NCI-H526 treated with DMSO at 0.1 percent for 48 hours (cell line): ENCODE results near the gene LRRN4CL.
A peak's percentile ranks its signal among the peaks of the same experiment; 100 is the strongest.
"Not testable (repeated sequence)": the region's sequence is repeated elsewhere in the genome, so short reads cannot be mapped to it uniquely, and the experiment has no call there.

Experiments used
- DNase-seq: peaks from one replicate; lab custom pipeline; 2025; lab: John Stamatoyannopoulos, UW

LRRN4CL gene

GRCh38 chr11:62709247-62710000 is 20.1 kb upstream of the LRRN4CL start:
- DNase-seq, result peak; percentile 98

- DNase-seq, result no peak
These were observed 19.5 kb upstream of the LRRN4CL start for GRCh38 chr11:62708793-62709192.

- no peak for DNase-seq
These were observed 19.1 kb upstream of the LRRN4CL start for GRCh38 chr11:62708392-62708791.

- DNase-seq, result no peak
These were observed 18.0 kb upstream of the LRRN4CL start, which contains the start of the genes BSCL2 and GNG3 for GRCh38 chr11:62707277-62707861. BSCL2 (minus strand) TSS chr11:62707424; CDS start chr11:62707195, 229 bp downstream. GNG3 (plus strand) TSS chr11:62707676; CDS start chr11:62708296, 620 bp downstream.

DNA sequence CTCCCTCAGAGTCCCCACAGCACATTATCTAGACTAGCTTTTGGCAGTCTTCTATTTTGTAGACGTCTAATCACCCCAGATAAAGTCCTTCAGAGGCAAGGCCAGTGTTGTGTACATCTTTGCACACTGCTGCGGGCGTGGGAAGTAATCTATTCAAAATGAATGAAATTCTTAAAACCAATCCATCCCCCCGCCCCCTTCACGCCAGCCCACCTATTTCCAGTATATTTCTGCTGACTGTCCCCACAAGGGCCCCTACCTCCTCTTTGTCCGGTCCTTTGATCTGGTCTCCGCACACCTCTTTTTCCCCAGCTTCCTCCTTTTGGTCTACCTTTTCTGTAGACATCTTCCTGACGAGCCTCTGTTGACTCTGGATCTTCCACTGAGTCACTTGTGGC is 17.5 kb upstream of the LRRN4CL start:
- DNase-seq, result no peak

GRCh38 chr11:62705880-62706849 is 16.8 kb upstream of the LRRN4CL start:
- peak; percentile 92 for DNase-seq

DNA sequence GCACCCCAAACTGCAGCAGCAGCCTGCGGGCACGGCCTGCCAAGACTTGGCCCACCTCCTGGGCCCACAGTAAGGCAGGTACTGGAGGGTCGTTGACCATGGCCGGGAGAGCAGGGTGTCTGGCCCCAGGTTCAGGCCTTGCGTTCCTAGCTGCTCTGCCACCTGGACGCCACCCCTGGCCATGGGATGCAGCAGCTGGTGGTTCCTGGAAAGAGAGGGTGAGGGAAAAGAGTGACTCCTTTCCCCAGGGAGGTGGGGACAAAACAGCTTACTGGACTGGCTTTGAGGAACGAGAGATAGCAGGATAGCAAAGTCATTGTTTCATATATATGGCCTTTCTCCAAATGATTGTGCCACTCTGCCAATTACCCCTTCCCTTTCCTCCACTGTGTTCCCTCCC is 16.1 kb upstream of the LRRN4CL start:
- no peak for DNase-seq

DNA sequence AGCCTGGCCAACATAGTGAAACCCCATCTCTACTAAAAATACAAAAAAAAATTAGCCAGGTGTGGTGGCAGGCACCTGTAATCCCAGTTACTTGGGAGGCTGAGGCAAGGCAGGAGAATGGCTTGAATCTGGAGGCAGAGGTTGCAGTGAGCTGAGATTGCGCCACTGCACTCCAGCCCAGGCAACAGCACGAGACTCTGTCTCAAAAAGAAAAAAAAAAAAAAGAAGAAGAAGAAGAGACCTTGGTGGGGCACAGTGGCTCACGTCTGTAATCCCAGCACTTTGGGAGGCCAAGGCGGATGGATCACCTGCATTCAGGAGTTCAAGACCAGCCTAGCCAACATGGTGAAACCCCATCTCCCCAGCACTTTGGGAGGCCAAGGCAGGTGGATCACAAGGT is 14.6 kb upstream of the LRRN4CL start:
- not testable (repeated sequence) for DNase-seq

GRCh38 chr11:62702246-62702645 is 12.9 kb upstream of the LRRN4CL start:
- DNase-seq, result no peak

DNA sequence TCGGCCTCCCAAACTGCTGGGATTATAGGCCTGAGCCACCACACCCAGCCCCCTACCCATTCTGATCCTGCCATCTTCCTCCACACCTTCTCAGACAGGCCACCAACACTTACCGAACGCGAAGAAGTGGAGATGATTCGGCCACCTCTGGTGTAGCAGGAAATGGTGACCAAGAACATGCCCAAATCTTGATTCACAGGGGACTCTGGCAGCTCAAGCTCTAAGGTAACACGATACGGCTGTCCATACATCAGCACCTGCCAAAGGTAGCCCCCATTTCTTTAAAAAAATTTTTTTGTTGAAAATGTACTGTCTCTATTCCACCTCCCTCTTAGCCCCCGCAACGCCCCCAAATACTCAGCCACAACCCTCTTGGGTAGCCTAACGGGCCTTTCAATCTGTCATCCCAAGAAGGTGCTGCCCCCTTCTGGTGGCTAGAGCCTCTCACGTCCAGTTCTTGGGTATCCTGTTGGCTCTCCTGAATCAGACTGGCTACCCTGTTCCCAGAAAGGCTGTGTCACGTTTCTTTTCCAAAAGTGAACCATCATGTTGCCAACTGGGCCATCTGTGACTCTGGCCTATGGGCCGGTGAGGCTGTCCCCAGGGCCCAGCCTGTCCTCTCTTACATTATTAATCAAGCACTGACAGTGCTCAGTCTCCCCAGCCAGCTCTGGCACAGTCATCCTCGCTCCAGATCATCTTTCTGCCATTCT is 5.3 kb upstream of the LRRN4CL start:
- DNase-seq, result peak; percentile 51

DNA sequence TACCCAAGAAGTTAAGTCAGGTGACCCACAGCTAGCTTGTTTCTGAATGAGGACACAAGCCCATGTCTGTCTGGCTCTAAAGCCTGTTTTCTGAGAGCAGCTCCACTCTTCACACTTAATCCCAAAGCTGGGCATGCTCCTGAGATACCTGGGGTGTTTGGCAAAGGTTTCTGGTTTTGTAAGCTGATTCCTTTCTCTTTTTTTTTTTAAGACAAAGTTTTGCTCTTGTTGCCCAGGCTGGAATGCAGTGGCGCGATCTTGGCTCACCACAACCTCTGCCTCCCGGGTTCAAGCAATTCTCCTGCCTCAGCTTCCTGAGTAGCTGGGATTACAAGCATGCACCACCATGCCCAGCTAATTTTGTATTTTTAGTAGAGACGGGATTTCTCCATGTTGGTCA is 4.3 kb upstream of the LRRN4CL start:
- not testable (repeated sequence) for DNase-seq

- no peak for DNase-seq
These were observed 839 bp downstream of the LRRN4CL start for GRCh38 chr11:62688491-62688890.

- DNase-seq, result no peak
These were observed 1.6 kb downstream of the LRRN4CL start for GRCh38 chr11:62687508-62688396.

- DNase-seq, result no peak
These were observed 6.8 kb downstream of the LRRN4CL start for GRCh38 chr11:62682518-62682917.

GRCh38 chr11:62680825-62681240 is 8.5 kb downstream of the LRRN4CL start:
- DNase-seq, result peak; percentile 70

- DNase-seq, result peak; percentile 93
These were observed 10.3 kb downstream of the LRRN4CL start, which contains the start of gene UBXN1 for GRCh38 chr11:62678770-62679696. UBXN1 (minus strand) TSS chr11:62679073; CDS start chr11:62678923, 150 bp downstream.

- no peak for DNase-seq
These were observed 10.9 kb downstream of the LRRN4CL start for GRCh38 chr11:62678433-62678769.

GRCh38 chr11:62677714-62678113 is 11.6 kb downstream of the LRRN4CL start:
- DNase-seq, result no peak

GRCh38 chr11:62677156-62677555 is 12.2 kb downstream of the LRRN4CL start:
- no peak for DNase-seq

DNA sequence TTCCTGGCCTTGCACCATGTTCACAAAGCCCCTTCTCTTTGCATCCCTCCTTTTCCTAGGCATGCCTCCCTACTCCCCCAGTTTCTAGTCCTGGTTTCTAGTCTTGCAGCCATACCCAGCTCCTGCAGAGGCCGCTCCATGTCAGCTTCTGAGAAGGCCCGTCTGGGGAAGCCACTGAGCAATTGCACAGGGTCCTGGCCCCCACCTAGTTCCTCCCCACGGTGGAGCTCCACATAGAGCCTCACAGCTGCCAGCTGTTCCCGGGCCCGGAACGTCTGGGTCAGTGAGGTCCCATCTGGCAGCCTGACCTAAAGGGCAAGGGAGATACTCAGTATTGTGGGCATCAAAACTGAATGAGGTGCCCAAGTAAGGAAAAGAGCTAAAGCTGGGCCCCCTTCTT is 12.6 kb downstream of the LRRN4CL start:
- no peak for DNase-seq
